ENCODE data around the gene STX1B.

DNA sequence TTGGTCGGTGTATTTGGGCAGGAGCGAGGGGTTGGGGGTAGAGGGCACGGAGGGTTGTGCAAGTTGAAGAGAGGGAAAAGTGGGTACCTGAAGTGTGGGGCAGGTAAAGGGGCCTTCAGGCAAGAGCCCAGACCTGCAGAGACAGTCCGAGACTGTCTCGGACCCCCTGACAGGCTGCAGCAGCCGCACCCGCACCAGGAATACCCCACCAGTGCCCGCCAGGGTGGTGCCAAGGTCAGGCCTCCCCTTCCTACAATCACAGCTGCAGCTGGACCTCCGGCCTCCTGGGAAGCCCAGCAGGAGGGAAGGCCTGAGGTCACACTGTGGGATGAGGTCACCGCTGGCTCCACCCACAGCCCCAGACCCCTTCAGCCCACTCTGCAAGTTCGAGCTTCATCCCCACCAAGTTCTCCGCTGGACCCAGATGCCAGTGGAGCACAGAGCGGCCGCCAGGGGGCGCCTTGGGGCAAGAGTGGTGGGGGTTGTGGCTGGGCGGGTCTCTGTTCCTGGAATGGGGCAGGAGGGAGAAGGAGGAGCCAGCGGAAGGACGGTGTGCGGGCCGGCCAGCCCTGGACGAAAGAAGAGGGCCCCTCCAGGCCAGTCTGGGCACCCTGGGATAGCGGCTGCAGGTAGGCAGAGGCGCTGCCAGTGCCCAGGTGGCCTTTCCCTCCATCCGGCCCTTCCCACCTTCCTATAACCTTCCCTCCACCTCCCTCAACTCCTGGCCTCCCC, 25.6 kb downstream of the STX1B start, which contains the start of gene HSD3B7:
- no peak for TF ChIP-seq POLR2A (IDR thresholded peaks at IDR 0.05; ENCODE audit: low read depth, low read length)
- TF ChIP-seq POLR2AphosphoS5 (IDR thresholded peaks at IDR 0.05; ENCODE audit: insufficient read depth, low read depth, low read length): peak; percentile 33
- TF ChIP-seq FOS (IDR thresholded peaks at IDR 0.05; ENCODE audit: borderline replicate concordance, insufficient read depth, low read length): no peak
- no peak for TF ChIP-seq JUN (IDR thresholded peaks at IDR 0.05; ENCODE audit: borderline replicate concordance, insufficient read depth, insufficient read length, low read depth)
- TF ChIP-seq, protein P1, sequence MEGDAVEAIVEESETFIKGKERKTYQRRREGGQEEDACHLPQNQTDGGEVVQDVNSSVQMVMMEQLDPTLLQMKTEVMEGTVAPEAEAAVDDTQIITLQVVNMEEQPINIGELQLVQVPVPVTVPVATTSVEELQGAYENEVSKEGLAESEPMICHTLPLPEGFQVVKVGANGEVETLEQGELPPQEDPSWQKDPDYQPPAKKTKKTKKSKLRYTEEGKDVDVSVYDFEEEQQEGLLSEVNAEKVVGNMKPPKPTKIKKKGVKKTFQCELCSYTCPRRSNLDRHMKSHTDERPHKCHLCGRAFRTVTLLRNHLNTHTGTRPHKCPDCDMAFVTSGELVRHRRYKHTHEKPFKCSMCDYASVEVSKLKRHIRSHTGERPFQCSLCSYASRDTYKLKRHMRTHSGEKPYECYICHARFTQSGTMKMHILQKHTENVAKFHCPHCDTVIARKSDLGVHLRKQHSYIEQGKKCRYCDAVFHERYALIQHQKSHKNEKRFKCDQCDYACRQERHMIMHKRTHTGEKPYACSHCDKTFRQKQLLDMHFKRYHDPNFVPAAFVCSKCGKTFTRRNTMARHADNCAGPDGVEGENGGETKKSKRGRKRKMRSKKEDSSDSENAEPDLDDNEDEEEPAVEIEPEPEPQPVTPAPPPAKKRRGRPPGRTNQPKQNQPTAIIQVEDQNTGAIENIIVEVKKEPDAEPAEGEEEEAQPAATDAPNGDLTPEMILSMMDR (IDR thresholded peaks at IDR 0.05; ENCODE audit: extremely low read depth in 1 of 2, insufficient read depth in 1 of 2, low read depth in 1 of 2, low read length in 2 of 2): peak; percentile 93 to 97
- TF ChIP-seq, protein P2, sequence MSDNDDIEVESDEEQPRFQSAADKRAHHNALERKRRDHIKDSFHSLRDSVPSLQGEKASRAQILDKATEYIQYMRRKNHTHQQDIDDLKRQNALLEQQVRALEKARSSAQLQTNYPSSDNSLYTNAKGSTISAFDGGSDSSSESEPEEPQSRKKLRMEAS (IDR thresholded peaks at IDR 0.05; ENCODE audit: insufficient read depth, insufficient read length): no peak
- TF ChIP-seq EZH2 (IDR thresholded peaks at IDR 0.05; ENCODE audit: borderline replicate concordance, low read depth, low read length, severe bottlenecking): no peak

Data from endothelial cell of umbilical vein (primary cell).